Stimulated activated CD4-positive, alpha-beta T cell treated with anti-CD3 and anti-CD28 coated beads, Interleukin-4, amount 100 ng/mL, for 1 hour (primary cell): ENCODE measurements around the gene MAP2K1.
"Not testable (repeated sequence)": the region's sequence is repeated elsewhere in the genome, so short reads cannot be mapped to it uniquely, and the experiment has no call there.

ENCODE experiments used
- DNase-seq: peaks from one replicate; pipeline ENCODE4 v3.0.0-alpha.2; 2020

MAP2K1 gene

DNA sequence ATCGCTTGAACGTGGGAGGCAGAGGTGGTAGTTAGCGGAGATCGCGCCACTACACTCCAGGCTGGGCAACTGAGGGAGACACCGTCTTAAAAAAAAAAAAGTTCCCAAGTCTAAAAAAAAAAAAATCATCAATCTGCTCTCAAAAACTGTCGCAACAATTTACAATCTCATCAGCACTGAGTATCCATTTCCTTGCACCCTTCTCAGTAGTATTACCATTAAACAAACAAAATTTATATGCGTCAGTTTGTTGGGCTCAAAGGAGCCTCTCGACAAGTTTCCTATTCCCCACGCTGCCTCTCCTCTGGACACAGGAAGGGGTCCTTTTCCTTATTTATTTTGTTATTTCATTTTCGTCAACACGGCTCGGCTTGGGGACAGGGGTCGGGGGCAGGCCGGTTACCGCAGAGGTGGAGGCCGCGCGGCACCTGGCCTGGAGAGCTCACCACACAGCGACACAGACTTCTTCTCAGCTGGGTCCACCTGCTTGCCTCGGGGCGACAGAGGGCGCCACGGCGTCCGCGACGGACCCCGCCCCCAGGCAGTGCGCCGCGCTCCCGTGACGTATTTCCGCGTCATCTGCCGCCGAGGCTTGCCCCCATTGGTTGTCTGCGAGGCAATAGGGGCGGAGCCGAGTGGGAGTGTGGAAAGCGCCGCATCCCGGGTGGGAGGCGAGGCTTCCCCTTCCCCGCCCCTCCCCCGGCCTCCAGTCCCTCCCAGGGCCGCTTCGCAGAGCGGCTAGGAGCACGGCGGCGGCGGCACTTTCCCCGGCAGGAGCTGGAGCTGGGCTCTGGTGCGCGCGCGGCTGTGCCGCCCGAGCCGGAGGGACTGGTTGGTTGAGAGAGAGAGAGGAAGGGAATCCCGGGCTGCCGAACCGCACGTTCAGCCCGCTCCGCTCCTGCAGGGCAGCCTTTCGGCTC lies at the start of gene MAP2K1:
MAP2K1 (plus strand) TSS at position 709 of the 920 bp plus-strand sequence. CDS start 436 bp downstream, outside the sequence.
- peak; percentile 99 for DNase-seq

GRCh38 chr15:66348530-66348929 lies 38.2 kb upstream of the MAP2K1 start:
- DNase-seq: not testable (repeated sequence)

- DNase-seq: no peak
Observed at GRCh38 chr15:66356077-66356358, 30.7 kb upstream of the MAP2K1 start.

DNA sequence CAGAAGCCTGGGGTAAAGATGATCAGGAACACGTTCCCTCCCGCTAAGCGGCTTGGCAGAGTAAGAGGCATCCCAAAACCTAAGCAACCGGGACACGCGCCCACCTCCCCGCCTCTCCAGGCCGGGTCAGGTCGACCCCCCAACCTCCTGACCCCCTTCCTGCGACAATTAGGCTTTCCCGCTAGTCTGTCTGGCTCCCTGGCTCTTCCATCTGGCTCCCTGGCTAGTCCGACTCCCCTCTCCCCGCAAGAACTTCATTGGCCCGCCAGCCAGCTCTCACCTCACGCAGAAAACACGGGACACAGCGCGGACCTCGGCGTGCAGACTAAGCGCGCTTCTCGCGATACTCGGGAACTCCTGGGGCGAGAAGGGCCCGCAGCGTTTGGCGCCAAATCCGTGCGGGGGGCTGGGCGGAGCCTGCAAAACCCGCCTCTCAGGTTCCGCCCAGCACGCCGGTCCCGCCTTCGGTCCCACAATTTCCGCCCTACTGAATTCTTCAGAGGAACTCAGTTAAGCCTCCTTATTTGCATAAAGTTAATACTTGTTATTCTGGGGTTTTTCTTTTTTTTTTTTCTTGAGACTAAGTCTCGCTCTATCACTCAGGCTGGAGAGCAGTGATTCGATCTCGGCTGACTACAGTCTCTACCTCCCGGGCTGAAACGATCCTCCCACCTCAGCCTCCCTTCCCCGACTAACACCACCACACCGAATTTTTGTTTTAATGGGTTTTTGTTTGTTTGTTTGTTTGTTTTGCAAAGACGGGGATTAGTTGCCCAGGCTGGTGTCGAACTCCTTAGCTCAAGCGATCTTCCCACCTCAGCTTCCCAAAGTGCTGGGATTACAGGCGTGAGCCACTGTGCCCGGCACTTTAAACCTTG lies 30.1 kb upstream of the MAP2K1 start, which contains the start of gene TIPIN:
TIPIN (minus strand) TSS at position 327 of the 878 bp plus-strand sequence. CDS start 3,738 bp downstream, outside the sequence.
- DNase-seq: peak; percentile 97

DNA sequence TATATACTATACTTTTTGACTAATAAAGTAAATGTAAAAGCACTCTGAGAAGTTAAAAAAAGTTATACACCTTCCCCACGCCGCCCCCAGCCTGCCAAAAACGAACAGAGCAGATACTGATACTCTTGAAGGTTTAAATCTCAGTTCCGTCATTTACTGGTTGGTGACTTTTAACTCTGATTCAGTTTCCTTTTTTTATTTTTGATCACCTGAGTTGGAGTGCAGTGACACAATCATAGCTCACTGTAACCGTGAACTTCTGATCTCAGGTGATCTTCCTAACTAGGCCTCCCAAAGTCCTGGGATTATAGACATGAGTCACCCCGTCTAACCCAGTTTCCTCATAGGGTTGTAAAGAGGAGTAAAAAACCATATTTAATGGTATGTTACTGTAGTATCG lies 27.0 kb upstream of the MAP2K1 start:
- no peak for DNase-seq

DNA sequence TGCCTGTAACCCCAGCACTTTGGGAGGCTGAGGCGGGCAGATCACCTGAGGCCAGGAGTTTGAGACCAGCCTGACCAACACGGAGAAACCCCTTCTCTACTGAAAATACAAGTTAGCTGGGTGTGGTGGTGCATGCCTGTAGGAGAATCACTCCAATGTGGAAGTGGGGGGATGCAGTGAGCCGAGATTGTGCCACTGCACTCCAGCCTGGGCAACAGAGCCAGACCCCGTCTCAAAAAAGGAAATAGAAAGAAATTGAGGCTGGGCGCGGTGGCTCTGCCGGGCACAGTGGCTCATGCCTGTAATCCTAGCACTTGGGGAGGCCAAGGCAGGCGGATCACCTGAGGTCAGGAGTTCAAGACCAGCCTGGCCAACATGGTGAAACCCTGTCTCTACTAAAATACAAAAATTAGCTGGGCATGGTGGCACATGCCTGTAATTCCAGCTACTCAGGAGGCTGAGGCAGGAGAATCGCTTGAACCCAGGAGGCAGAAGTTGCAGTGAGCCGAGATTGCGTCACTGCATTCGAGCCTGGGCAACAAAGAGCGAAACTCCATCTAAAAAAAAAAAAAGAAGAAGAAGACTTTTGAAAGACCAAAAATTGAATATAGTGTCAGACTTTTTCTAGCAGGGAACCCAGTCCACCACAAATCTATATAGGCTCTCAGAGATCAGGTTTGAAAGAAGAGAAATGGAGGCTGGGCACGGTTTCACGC lies 24.8 kb upstream of the MAP2K1 start:
- DNase-seq: not testable (repeated sequence)

GRCh38 chr15:66362776-66363175 lies 23.9 kb upstream of the MAP2K1 start:
- DNase-seq: no peak

DNA sequence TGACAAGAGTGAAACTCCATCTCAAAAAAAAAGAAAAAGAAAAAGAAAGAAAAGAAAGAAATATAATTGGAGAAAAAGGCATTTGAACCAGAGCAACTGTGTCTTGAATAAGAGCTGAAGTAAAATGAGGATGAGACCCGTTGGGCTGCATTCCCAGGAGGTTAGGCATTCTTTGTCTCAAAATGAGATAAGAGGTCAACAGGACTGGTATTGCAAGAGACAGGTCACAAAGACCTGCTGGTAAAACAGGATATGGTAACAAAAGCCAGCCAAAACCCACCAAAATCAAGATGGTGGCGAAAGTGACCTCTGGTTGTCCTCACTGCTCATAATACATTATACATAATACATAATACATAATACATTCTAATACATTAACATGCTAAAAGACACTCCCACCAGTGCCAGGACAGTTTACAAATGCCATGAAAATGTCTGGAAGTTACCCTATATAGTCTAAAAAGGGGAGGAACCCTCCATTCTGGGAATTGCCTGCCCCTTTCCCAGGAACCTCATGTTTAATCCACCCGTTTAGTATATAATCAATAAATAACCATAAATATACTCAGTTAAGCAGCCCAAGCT lies 21.7 kb upstream of the MAP2K1 start:
- no peak for DNase-seq

- no peak for DNase-seq
Observed at GRCh38 chr15:66369773-66370651, 16.7 kb upstream of the MAP2K1 start.

GRCh38 chr15:66374179-66374578 lies 12.5 kb upstream of the MAP2K1 start:
- no peak for DNase-seq

DNA sequence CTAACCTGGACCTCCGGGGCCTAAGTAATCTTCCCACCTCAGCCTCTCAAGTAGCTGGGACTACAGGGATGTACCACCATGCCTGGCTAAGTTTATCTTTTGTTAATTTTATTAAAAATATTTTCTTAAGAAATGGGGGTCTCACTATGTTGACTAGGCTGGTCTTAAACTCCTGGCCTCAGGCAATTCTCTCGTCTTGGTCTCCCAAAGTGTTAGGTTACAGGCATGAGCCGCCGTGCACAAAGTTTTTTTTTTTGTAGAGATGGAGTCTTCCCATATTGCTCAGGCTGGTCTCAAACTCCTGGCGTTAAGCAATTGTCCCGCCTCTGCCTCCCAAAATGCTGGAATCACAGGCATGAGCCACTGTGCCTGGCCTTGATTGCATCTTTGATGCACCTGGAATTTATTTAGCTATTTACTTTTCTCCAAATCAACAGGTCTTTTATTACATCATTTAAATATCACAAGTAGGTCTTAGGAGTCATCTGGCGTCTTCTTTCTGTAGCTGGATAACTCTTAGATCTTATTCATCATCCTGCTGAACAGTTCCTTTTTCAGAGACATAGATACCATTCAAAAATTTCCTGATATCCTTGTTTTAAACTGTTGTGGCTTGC lies 7.8 kb upstream of the MAP2K1 start:
- no peak for DNase-seq

GRCh38 chr15:66381376-66381775 lies 5.3 kb upstream of the MAP2K1 start:
- DNase-seq: not testable (repeated sequence)

- peak; percentile 84 for DNase-seq
Observed at GRCh38 chr15:66387163-66388042, 691 bp downstream of the MAP2K1 start.

- no peak for DNase-seq
Observed at GRCh38 chr15:66388043-66388363, 1.3 kb downstream of the MAP2K1 start.

GRCh38 chr15:66388576-66388975 lies 1.9 kb downstream of the MAP2K1 start:
- no peak for DNase-seq

GRCh38 chr15:66389098-66389858 lies 2.6 kb downstream of the MAP2K1 start:
- no peak for DNase-seq

DNA sequence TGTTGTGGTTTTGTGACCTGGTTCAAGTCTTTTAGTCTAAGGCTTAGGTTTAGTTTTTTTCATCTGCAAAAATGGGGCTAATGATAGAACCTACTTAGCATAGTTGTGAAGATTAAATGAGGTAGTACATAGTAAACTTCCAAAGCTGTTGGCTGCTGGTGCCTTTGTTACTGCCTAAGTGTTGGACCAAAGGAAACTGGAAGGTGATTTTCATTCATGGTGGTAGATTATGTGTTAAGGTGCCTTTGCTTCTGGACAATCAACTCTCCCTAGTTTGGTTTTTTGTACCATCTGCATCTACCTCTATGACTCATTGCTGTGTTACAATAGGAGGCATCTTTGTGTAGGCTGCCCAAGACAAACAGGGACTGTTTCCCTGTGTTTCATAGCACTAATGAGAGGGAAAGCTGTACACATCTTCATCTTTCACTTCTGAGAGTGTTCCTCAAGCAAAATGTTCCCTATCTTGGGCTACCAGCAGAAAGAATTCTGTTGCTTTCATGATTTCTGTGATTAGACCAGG lies 3.2 kb downstream of the MAP2K1 start:
- no peak for DNase-seq

GRCh38 chr15:66390678-66391077 lies 4.0 kb downstream of the MAP2K1 start:
- no peak for DNase-seq

GRCh38 chr15:66393037-66393436 lies 6.3 kb downstream of the MAP2K1 start:
- not testable (repeated sequence) for DNase-seq
